ENCODE data around the gene ARG2. TPM values are rescaled to one million over a fixed set of nuclear protein-coding genes. Genes with fewer than 3 reads are reported as not detected.

Gene ARG2
- total RNA-seq, 1 experiment from 2014 or later: 35.2 TPM

- Histone ChIP-seq H3K79me1 (ENCODE audit: insufficient read depth, low read depth, low read length, poor library complexity, severe bottlenecking) (no peaks in the 10 kb centered on the region), H3T11ph (ENCODE audit: low read length) (no peak overlapping the region), H3K27me3 (ENCODE audit: insufficient read depth, low read length) (no peaks in the 10 kb centered on the region), H3K56ac (ENCODE audit: insufficient read length, low read depth, low read length) (no peak overlapping the region), H3K4ac (ENCODE audit: low read depth, low read length) (no peak overlapping the region), H3K9ac (ENCODE audit: extremely low read depth, insufficient read length, low read length) (no peak overlapping the region), H2BK12ac (ENCODE audit: insufficient read length, low read depth, low read length) (no peak overlapping the region), H4K20me1 (ENCODE audit: control insufficient read depth, insufficient read depth, insufficient read length) (no peaks in the 10 kb centered on the region), H3K23ac (ENCODE audit: insufficient read length, low read depth, low read length) (no peak overlapping the region), H3K14ac (ENCODE audit: insufficient read depth, low read length) (no peak overlapping the region), H2BK5ac (ENCODE audit: insufficient read length, low read length) (no peak overlapping the region), H3K18ac (ENCODE audit: insufficient read length, low read depth, low read length) (no peak overlapping the region), H2BK120ac (ENCODE audit: low read depth, low read length, poor library complexity, severe bottlenecking) (no peak overlapping the region), H4K91ac (ENCODE audit: insufficient read length, low read depth, low read length) (no peak overlapping the region), H4K8ac (replicated peaks; ENCODE audit: insufficient read length, low read depth, low read length) (no peak overlapping the region), H2AFZ (ENCODE audit: low read length) (no peak overlapping the region), H3K27ac (ENCODE audit: insufficient read length, low read depth, low read length) (no peak overlapping the region), H2BK20ac (ENCODE audit: low read depth, low read length, poor library complexity, severe bottlenecking) (no peak overlapping the region), H3K79me2 (ENCODE audit: insufficient read depth, low read length) (no peaks in the 10 kb centered on the region), H3K9me3 (ENCODE audit: control insufficient read depth, low read depth, low read length) (no peaks in the 10 kb centered on the region), H2BK15ac (ENCODE audit: low read depth, low read length) (no peak overlapping the region), H3K4me1 (ENCODE audit: insufficient read depth, low read length) (no peaks in the 10 kb centered on the region), H2AK5ac (ENCODE audit: insufficient read length, low read length) (no peak overlapping the region), H3K23me2 (ENCODE audit: insufficient read length, low read depth, low read length, poor library complexity, severe bottlenecking) (no peaks in the 10 kb centered on the region), H4K5ac (ENCODE audit: insufficient read length, low read depth, low read length) (no peak overlapping the region), H3K4me2 (ENCODE audit: insufficient read depth, insufficient read length, low read length) (no peak overlapping the region)
- no peak for DNase-seq
- Mint-ChIP-seq H3K9me3 (no peaks in the 10 kb centered on the region), H3K27ac (peak overlapping the region in 1 of 3 experiments; percentile 81; a peak in 1 of 7 replicates), H3K4me1 (no peaks in the 10 kb centered on the region), H3K27me3 (ENCODE audit: low read depth) (no peaks in the 10 kb centered on the region), H3K36me3 (ENCODE audit: insufficient read depth in 1 of 3, low read depth in 3 of 3) (peaks cover 3 to 30% (median 20%) of the 10 kb centered on the region in 3 experiments; a peak in 6 of 7 replicates), H3K4me3 (no peak overlapping the region)
- WGBS (ENCODE audit: extremely low coverage, insufficient read length, low lambda C conversion rate): no CpG with 5 or more reads among the region's 5 CpGs
- TF ChIP-seq CTCF (conservative IDR thresholded peaks at IDR 0.05): no peak
These were observed 22.4 kb downstream of the ARG2 start for GRCh38 chr14:67641902-67642749.
